ENCODE results near the gene NABP2. TPM values are rescaled to one million over a fixed set of nuclear protein-coding genes. Genes with fewer than 3 reads are reported as not detected.
"Not testable (repeated sequence)": the region's sequence is repeated elsewhere in the genome, so short reads cannot be mapped to it uniquely, and the experiment has no call there.

The NABP2 gene
- 10 to 100 TPM in 11 of 12 donors, not detected in 1; 14.7 to 36.7 (median 17.3) TPM for polyA plus RNA-seq (ENCODE audit: insufficient read length in 12 of 12)
- long read RNA-seq, donor 1, transcript NABP2-203 (6 exons, 1,775 nt), result minor isoform, 7 of 46 reads
- long read RNA-seq, donor 1, transcript NABP2-206 (4 exons, 1,031 nt), result minor isoform, 6 of 46 reads
- long read RNA-seq, donor 1, transcript NABP2-201 (7 exons, 1,417 nt), result major isoform, 18 of 46 reads
- long read RNA-seq, donor 1, partial matches to known transcripts, result 14 of 46 reads
- long read RNA-seq, donor 1, other reads (novel, unspliced or antisense), result 0 of 46 reads
- long read RNA-seq, donor 2, transcript NABP2-201 (7 exons, 1,417 nt), result major isoform, 9 of 17 reads
- long read RNA-seq, donor 2, partial matches to known transcripts, result 0 of 17 reads
- long read RNA-seq, donor 2, other reads (novel, unspliced or antisense), result 0 of 17 reads
- long read RNA-seq, donor 3, partial matches to known transcripts, result 6 of 14 reads
- long read RNA-seq, donor 3, other reads (novel, unspliced or antisense), result 0 of 14 reads
- long read RNA-seq, donor 4, partial matches to known transcripts, result 0 of 4 reads
- long read RNA-seq, donor 4, other reads (novel, unspliced or antisense), result 0 of 4 reads
- long read RNA-seq, donor 5, result 0 reads
- long read RNA-seq, donor 6, partial matches to known transcripts, result 0 of 9 reads
- long read RNA-seq, donor 6, other reads (novel, unspliced or antisense), result 0 of 9 reads
- long read RNA-seq, donor 7, partial matches to known transcripts, result 0 of 7 reads
- long read RNA-seq, donor 7, other reads (novel, unspliced or antisense), result 0 of 7 reads
- long read RNA-seq, donor 8, transcript NABP2-201 (7 exons, 1,417 nt), result major isoform, 9 of 21 reads
- long read RNA-seq, donor 8, partial matches to known transcripts, result 8 of 21 reads
- long read RNA-seq, donor 8, other reads (novel, unspliced or antisense), result 0 of 21 reads
- long read RNA-seq, donor 9, partial matches to known transcripts, result 5 of 11 reads
- long read RNA-seq, donor 9, other reads (novel, unspliced or antisense), result 0 of 11 reads
- long read RNA-seq, donor 10, transcript NABP2-201 (7 exons, 1,417 nt), result major isoform, 8 of 24 reads
- long read RNA-seq, donor 10, partial matches to known transcripts, result 9 of 24 reads
- long read RNA-seq, donor 10, other reads (novel, unspliced or antisense), result 0 of 24 reads
- long read RNA-seq, donor 11, transcript NABP2-201 (7 exons, 1,417 nt), result major isoform, 13 of 16 reads
- long read RNA-seq, donor 11, partial matches to known transcripts, result 0 of 16 reads
- long read RNA-seq, donor 11, other reads (novel, unspliced or antisense), result 0 of 16 reads

GRCh38 chr12:56224102-56224701, at the start of gene NABP2:
TSS of gene NABP2 (plus strand) at chr12:56224342. CDS start at chr12:56224857, 515 bp downstream.
- DNase-seq, result peak; percentile 98

GRCh38 chr12:56178347-56178746, 45.8 kb upstream of the NABP2 start:
- no peak for DNase-seq

DNA sequence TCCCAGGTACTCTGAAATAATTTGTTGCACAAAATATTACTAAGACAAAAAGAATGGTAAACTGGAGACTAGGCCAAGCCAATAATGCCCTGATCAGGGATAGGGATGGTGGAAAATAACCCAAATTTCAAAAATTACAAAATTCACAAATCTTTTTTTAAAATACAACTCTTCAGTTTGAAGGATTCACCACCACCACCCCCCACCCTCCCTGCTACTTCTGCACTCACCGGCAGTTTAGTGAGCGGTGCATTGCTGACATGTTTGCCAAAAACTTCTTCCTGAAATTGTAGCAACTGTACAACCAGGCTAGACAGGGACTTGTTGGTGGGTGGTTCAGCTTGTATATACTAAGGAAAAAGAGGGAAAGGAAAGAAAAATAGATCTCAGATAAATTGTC, 37.2 kb upstream of the NABP2 start:
- no peak for DNase-seq

- no peak for DNase-seq
These were observed 35.9 kb upstream of the NABP2 start for GRCh38 chr12:56188131-56188777.

GRCh38 chr12:56188778-56189098, 35.4 kb upstream of the NABP2 start:
- peak; percentile 15 for DNase-seq

DNA sequence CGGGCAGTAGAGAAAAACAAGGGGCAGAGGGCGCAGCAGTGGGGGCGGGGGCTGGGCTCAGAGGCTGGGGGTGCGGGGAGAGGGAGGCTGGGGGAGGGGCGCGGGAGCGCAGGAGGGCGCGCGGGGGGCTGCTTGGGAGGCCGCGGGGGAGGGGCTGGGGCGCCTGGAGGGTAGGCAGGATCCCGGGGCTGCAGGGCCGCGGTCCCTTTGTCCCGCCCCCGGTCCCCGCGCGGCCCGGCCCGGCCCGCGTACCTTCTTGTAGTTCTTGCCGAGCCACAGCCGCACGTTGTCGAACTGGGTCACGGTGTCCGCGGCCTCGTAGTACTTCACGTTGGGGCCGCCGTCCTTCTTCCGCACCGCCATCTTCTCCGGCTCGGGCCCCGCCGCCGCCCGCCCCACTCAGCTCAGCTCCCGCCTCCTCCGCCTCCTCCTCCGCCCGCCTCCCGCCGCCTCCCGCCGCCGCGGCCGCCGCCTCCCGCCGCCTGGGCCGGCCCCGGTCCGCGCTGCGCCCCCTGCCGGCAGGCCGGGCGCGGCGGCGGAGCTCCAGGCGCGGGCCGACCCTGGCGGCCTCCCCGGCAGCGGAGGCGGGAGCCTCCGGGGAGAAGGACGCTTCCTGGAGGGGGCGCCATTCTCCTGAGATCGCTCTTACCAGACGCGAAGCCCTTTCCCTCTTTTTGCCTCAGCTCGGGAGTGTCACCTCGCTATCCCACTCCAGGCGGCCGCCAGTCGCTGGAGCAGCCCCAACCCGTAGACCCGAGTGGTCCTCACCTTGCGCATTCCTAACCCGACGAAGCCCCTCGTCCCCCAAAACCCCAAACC, 34.8 kb upstream of the NABP2 start, which contains the start of gene SMARCC2:
SMARCC2 (minus strand) TSS at position 385 of the 819 bp plus-strand sequence; CDS start at position 363, 22 bp downstream.
- DNase-seq, result peak; percentile 88

- peak; percentile 95 for DNase-seq
These were observed 34.0 kb upstream of the NABP2 start for GRCh38 chr12:56189918-56190694.

GRCh38 chr12:56190695-56191155, 33.4 kb upstream of the NABP2 start:
- no peak for DNase-seq

DNA sequence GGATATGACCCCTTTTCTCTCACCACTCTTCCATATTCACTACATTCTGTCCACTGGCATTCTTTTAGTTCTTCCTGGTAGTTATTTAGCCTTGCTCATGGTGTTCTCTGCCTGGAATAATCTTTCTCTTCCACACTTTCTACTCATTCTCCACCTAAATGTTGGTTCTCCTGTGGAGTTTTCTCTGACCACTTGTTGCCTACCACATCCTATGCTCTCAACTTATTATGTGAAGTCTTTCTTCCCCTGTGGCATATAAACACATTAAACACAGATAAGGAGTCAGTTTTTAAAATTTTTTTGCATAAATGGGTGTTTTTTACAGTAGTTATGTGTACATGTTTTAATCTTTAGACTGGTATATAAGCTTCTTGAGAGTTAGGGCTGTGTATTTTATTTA, 31.6 kb upstream of the NABP2 start:
- DNase-seq, result no peak

- peak; percentile 80 for DNase-seq
These were observed 31.0 kb upstream of the NABP2 start for GRCh38 chr12:56193025-56193578.

- not testable (repeated sequence) for DNase-seq
These were observed 27.2 kb upstream of the NABP2 start for GRCh38 chr12:56196818-56197550.

- DNase-seq, result no peak
These were observed 26.1 kb upstream of the NABP2 start for GRCh38 chr12:56197921-56198635.

DNA sequence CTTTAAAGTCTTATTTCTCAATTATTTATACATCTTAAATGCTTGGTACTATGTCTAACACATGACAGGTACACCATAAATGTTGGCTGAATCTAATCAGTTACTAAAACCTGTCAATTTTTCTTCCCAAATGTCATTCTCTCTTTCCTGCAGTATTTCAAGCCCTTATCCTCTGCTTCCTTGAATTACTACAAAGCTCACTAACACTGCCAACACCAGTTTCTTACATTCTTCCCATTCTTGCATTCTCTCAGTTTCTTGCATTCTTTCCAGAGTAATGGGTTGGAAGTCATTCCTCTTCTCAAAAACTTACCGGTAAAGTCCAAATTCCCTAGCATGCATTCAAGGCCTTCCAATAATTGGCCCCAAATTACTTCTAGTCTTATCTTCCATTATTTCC, 25.3 kb upstream of the NABP2 start:
- no peak for DNase-seq

DNA sequence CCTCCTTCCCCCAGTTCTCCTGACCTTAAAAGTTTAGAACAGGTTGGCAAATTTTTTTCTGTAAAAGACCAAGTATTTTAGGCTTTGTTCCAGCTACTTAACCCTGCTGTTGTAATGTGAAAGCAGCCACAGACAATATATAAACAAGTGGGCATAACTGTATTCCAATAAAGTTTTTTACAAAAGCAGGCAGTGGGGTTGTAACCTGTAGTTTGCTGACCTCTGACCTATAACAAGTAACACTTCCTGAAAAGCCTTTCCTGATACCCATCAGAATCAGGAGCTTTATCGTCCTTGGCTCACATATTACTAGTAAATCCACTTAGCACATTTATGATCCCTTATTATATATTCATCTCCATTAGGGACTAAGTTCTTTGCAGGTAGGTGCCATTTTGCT, 21.8 kb upstream of the NABP2 start:
- no peak for DNase-seq

GRCh38 chr12:56202838-56203237, 21.3 kb upstream of the NABP2 start:
- no peak for DNase-seq

GRCh38 chr12:56204275-56204674, 19.9 kb upstream of the NABP2 start:
- no peak for DNase-seq

- DNase-seq, result no peak
These were observed 18.7 kb upstream of the NABP2 start for GRCh38 chr12:56205445-56205844.
